ENCODE results near the gene TANC1. TPM values are rescaled to one million over a fixed set of nuclear protein-coding genes. Genes with fewer than 3 reads are reported as not detected.

The TANC1 gene
- total RNA-seq, 4 donors from 2014 or later = 20.6 to 64.8 (median 31.5) TPM

GRCh38 chr2:159202568-159203071 is 234.2 kb downstream of the TANC1 start:
- TF ChIP-seq CTCF (IDR thresholded peaks at IDR 0.05; ENCODE audit: low read depth) = no peak

DNA sequence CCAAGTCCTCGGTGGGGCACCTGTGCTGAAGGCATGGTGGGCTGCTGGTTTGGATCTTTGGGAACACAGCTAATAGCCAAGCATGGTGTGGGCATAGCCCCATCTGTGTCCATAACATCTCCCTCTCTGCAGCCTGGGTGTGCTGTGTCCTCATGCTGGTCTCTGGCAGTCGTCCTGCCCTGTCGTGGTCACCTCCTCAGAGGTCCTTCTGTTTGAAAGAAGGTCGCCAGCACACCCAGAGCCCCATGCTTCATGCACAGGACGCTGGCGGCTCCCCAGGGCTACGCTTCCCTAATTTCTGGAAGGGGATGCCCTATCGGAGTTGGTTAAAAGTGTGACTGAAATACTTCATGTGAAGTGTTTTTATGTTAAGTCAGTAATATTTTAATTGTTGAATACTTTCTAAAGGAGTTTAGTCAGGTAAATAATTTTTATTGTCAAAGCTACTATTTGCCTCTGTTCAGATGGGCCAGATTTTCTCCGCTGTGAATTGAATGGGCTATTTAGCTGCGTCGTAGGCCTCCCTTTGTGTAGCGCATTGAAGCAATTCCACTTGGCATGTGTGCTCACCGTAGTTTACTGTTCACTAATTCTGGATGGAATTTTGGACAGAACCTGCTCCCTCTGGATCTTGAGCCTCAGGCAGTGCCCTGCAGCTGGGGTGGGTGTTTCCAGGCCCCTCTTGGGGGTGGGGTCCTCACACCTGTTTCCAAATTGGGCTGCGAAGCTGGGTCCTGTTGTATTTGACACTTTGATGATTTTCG is 236.1 kb downstream of the TANC1 start:
- TF ChIP-seq CTCF (IDR thresholded peaks at IDR 0.05; ENCODE audit: low read depth) = no peak

DNA sequence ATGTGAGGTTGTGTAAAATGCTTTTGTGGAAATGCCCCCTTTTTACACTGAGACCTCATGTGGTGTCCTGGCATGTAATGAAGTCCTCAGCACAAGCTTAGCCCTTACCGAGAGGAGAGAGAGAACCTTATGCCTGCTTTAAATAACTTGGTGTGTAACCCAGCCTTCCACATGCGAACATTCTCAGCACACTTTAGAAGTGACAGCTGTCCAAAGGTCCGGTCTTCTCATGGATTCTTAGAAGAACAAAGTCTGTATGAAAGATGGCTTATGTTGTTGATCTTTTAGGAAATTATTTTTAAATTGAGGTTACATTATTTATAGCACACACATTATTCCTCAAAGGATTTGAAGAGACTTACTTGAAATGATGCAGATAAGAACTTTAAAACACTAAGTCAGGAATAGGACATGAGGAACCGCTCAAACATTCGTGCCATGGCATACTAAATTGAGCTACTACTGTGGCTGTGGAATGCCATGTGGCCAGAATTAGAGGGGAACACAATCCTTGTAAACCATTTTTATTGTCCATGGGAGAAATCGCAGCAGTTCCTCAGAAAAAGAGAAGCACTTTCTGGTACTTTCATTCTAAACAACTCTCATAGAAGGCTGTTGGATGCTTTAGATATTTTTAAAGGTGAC is 238.4 kb downstream of the TANC1 start:
- no peak for TF ChIP-seq CTCF (IDR thresholded peaks at IDR 0.05; ENCODE audit: low read depth)

DNA sequence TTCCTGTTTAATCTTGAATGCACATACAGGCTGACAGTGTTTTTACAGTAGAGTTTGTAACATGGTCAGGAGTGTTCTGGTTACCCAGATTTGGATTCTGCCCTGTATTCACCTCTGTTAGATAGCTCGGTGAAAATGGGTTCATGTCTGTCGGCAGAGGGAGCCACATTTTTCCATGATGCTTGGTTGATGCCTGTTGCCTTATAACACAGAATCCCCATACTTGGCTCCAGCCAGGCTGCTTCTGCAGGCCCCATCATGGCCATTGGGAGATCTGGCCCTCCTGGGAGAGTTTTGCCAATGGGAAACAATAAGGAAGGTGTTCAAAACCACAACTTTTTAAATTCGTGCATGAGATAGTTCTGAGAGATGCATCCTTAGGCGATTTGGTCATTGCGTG is 240.0 kb downstream of the TANC1 start:
- no peak for TF ChIP-seq CTCF (IDR thresholded peaks at IDR 0.05; ENCODE audit: low read depth)

DNA sequence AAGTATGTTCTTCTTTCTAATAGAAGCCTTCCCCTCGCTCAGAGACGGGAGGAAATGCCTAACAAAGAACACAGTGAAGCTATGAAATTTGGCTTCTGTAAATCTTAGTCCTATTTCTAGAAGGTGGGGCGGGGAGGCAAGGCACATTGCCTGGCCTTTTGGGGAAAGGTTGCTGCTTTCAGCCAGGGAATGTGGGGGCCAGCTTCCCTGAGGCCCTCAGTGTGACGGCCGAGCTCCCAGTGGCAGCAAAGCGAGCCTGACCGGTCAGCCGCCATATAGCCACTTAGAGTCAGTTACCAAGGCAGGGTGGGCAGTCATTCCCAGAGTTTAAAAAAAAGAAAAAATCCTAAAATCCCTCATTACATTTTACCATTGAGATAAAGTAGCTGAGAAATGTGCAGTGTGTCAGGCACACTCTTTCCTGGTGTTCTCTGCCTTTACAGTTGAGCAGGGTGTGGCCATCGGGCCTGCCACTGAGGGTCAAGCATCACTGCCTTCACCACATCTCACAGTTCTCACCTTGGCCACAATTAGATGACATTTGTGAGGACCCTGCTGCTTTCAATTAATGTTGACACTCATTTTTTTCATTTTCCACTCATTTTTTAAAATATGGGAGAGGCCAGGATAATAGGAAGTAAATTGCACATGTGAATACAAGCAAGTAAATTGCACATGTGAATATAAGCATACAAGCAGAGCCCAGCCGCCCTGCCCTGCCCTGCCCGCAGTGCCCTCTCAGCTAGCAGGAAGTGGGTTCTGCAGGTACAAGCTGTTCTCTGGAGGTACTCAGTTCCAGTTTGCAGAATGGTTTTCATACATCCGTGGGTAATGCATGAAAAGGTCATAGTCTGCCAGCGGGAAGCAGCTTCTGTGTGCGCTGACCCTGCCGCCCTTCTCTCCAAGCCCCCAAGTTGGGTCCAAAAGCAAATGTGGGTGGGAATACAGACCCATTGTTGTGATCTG is 241.2 kb downstream of the TANC1 start:
- no peak for TF ChIP-seq CTCF (IDR thresholded peaks at IDR 0.05; ENCODE audit: low read depth)

DNA sequence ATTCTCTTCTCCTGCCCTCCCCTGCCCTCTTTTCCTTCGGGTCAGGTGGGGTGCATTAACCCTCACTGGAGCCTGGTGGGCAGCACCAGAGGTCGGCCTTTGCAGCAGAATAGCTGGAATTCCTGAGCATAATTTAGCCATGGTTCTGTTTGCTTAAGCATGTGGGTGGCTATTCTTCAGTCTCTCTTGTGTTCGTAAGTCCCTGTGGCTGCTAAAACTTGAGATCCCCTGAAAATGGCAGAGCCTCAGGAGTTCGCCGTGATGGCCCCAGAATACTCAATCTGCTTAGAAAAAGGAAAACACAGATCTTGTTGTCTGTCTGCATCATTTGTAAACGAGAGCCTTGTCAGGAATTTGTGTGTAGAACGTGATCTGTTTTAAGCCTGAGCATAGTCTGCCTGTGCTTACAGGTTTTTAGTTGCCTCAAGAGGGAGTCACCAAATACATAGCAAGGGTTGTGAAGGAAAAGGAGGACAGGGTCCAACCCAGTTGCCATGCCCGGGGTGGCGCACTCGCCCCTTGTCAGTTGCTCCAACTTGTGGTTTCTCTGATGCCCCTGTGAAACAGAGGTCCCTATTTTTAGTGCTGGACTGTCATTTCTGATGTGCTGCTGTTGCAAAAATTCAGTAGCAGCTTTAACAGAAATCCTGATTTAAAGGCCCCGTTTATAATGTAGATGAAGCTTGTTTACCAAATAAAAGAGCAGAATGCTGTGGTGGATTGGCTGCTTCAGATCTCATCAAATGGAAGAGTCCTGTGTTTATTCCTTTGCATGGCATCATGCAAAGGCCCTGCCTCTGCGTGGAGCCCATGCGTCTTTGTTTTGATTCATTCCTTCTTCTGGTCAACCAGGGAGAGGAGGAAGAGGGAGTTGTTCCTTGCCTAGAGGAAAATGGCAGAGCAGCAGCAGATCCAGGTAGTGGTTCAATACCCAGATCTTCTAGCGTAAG is 243.3 kb downstream of the TANC1 start:
- no peak for TF ChIP-seq CTCF (IDR thresholded peaks at IDR 0.05; ENCODE audit: low read depth)

Measured in subcutaneous adipose tissue (tissue), 4 donors.